ENCODE measurements around the gene BACH2.

BACH2 gene

DNA sequence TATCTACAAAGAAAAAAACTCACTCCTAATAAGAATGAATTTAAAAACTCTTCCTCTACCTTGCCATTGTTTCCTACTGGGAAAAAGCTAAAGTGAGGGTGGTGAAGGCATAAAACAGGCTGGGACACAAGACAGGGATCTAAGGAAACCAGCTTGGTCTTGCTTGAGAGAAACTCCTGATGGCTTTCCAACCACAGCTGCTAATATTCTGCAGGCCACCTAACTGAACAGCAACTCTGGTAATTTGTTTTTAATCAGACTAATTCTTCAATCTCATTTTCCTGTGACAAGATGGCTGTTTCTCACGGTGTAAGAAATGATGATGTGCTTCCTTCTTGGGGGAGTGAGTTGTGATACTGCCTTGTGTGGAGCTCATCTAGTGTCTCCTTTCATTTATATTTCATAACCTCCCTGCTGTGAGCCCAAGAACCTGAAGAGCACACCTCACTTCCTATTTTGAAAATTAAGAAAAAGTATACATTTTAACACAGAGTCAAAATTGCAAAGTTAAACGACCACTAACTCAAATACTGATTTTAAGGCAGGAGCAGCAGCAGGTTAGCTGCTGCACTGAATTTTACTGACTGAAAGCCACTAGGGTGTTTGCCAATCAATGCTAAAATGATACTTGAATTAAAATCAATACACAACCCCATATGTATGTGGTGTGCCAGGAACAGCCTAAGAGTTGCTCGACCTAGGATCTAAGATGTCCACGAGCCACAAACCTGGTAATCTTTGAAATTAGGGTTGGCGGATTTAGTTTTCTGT, 58.0 kb downstream of the BACH2 start:
- peak; percentile 79 for DNase-seq (ENCODE audit: low spot score)

DNA sequence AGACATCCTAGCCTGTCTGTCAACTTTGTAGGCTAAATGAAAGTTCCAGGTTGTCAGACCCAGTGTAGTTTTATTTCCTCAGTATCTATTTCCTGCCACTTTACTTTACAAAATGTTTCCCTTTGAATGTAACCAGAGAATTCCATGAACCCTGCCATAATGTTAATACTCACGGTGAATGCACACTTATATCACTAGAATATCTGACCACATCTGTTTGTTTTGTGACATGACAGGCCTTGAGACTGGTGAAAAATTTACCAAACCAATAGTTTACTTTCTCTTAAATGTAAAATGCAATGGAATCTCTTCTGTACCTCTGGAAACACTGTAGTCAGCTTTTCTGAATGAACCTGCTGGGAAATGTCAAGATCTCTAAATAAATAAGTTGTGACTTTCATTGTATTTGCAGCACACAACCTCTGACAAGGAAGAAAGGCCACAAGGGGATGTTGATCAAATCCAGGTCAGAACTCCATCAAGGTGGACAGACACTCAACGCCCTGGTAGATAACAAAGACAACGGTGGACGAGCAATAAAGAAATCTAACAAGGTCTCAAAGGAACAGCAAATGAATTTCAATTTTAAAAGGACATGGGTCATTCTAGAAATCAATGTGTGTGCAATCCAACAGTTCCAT, 59.2 kb downstream of the BACH2 start:
- peak; percentile 96 for DNase-seq (ENCODE audit: low spot score)

DNA sequence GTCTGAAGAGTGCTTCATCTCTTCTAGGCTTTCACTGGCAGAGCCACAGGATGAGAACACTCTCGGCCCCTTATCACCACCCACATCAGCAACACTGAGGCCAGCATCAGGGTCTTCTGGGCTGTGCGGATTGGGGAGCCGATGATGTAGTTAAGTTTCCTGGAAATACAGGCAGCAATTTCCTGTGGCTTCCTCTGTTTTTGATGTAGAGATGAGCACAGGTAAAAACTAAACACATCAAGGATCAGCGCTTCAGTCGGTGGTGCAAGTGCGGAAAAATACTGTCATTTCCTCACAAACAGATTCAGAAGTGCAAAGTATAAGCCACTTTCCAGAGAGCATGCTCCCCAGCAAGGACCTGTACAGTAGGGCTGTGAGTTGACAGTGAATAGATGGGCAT, 62.6 kb downstream of the BACH2 start:
- DNase-seq (ENCODE audit: low spot score): peak; percentile 37

DNA sequence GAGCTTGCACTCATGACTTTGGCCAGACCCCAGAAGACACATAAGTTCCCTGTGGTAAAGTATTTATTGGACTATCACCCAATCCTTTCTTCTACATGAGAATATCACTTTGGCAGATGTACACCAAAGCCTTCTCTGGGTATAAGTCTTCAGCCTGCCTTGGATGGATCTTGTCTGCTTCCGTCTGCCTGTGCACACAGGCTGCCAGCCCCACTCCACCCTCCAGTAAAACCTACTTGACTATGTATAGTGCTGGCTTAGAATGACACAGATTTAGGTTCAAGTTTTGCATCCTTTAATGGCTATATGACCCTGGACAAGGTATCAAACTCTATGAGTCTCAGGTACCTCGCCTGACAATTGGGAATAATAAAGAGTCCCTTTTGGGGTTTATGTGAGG, 63.4 kb downstream of the BACH2 start:
- DNase-seq (ENCODE audit: low spot score): no peak

DNA sequence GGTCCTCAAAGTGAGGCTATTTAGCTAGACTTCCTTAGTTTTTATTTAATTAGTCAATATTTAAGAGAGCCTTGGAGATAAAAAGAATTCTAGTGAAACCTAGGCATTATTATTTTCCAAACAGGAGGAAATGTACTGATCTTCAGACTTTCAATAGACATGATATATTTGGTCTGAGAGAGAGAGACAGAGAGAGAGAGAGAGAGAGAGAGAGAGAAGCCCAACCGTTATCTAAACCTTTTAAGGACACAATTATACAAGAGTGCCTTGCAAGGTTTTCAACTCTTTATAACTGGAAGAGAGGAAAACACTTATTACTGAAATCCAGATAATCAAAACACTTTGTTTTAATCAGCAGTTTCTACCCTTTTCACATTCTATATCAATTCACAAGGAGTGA, 64.8 kb downstream of the BACH2 start:
- no peak for DNase-seq (ENCODE audit: low spot score)

DNA sequence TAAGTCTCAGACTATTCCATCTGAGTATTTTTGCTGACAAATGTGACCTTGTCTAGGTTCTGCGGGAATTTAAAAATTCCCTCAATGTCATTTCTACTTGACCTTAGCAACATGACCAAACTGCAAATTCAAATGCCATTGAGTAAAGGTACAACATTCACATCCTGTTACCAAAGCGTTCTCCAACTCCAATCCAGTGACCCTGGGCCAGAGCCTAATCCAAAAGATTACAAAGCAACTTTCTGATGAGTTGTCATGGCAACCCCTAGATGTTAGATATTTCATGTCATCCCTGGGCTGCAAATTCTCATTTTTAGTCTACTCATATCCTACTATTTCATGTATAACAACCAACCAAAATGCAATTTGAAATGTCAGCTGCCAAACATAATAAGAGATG, 65.3 kb downstream of the BACH2 start:
- DNase-seq (ENCODE audit: low spot score): no peak

DNA sequence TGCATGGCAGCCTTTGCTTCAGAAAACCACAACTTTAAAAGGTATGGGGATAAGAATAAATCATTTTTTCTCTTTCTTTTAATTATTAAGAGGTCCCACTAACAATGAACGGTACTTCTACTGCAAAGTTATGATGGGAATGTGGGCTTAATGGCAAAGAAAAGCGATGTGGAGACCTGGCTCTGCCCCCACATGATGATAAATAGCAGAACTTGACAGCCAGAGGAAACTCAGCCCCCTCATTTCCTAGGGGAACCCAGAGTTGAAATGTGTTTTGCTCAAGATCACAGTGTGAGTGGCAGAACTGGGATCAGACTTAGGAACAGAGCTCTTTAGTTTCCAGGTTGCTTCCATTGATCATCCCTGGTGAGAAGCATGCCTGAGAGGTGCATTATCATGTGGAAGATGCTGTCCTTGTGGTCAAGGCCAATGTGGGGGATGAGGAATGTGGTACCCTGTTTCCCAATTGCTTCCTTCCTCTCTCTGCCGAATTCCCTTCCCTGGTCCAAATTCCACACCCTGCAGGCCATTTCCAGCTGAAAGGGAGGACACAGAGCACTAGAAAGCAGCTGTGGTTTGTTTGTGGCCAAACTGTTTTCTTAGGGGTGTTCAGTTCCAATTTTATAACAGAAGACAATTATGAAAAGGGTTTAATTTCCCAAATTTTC, 66.0 kb downstream of the BACH2 start:
- DNase-seq (ENCODE audit: low spot score): no peak

DNA sequence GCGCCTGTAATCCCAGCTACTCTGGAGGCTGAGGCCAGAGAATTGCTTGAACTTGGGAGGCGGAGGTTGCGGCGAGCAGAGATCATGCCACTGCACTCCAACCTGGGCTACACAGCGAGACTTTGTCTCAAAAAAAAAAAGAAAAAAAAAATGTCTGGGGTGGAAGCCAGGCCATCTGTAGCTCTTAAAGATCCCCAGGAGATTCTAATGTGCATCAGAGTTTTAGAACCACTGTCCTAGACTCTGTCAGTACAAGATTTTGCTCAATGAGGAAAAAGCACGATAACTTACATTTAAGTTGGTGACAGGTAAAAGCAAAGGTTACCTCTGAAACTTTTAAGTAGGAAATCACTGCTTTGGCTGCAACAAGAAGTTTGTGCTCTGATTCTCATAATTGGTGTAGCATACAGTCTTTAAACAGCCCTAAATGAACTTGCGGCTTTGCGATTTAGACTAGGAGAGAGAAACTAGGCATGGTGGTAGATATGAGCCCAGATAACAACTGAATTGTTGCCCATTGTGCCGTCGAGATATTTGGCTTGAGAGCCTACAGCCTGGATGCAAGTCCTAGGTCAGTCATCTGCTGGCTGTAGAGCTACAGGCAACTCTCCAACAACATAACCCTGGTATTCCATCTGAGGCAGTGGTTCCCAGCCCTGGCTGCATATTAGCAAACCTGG, 67.2 kb downstream of the BACH2 start:
- no peak for DNase-seq (ENCODE audit: low spot score)

DNA sequence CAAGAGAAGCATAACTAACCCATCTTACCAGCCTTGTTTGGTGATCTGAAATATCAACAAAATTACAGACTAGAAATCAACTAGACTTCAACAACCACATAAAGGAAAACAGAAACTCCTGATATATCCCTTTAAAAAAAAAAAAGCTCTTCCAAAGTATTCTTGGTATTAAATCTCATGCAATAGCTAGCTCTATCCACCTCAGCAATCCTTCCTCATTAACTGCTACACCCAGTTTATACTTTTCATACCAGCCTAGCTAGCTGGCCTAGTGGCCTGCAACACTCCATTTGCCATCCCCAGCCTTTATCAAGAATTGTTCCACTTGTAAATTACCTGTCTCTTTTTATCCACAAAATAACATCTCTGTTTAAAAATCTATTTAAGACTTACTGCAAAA, 69.0 kb downstream of the BACH2 start:
- DNase-seq (ENCODE audit: low spot score): no peak

DNA sequence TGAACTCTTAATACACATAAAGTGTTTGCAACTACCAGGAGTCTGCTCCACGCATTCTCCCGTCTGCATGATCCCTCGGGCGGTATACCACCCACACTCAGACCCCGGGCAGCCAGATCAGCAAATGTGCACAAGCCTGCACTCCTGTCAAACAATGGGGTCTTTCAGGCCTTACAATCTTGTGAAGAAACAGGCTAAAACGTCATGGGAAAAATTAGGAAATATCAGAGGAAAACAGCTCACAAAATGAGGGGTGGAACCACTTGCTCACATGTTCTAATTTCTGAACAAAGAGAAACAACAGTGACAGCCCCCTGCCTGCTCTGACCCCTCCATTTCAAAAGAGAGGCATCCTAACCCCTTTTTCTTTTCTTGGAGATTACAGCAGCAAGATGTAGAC, 69.4 kb downstream of the BACH2 start:
- no peak for DNase-seq (ENCODE audit: low spot score)

DNA sequence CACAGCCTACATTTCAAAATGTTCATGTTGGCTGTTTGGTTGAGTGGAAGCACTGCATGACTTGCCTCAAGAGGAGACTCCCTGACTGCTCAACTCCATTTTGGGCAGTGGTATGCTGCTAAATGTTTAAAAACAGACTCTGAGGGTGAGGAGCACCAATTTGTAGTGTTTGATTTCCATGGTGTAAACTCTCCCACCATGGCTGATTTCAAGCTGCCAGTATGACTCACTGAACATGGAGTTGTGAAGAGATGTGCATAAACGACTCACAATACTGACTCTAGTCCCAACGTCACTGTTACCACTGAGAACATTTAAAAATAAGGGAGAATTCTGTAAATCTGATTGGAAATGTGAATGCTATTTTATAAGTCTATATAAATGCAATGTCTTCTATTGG, 70.4 kb downstream of the BACH2 start:
- no peak for DNase-seq (ENCODE audit: low spot score)

DNA sequence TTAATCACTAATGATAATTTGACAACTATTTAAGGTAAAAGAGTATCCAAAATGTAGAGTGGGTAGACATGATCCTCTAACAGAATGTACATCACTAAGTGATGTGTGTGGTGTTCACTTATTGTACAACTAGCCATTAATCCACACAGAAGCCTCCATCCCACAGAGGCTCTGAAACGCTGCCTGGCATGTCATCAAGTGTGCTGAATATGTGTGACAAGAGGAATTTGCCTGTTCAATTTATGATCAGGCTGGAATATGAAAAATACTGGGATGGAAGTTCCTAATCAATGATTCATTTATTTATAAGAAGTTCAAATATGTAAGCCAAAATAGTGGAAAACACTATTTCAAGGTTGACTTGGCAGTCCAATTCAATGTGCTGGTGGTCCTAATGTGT, 72.4 kb downstream of the BACH2 start:
- DNase-seq (ENCODE audit: low spot score): no peak

DNA sequence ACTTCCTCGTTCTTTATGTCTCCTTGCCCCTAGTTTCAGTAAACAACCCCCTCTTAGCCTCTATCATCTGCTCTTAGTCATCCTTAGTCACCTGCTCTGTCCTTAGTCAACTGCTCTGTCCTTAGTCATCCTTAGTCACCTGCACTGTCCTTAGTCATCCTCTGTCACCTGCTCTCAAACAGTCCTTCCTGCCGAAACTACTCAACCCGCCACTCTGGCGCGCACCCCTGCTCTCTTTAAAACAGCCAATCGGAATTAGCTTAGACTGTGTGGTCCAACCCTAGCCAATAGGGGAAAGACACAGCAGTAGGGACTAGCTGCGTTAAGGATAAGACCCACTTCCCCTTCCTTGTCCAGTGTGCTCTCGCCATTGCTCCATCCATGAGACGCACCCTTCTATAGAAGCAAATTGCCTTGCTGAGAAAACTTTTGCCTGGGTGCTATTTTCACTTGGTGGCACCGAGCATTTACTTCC, 73.9 kb downstream of the BACH2 start:
- DNase-seq (ENCODE audit: low spot score): no peak

DNA sequence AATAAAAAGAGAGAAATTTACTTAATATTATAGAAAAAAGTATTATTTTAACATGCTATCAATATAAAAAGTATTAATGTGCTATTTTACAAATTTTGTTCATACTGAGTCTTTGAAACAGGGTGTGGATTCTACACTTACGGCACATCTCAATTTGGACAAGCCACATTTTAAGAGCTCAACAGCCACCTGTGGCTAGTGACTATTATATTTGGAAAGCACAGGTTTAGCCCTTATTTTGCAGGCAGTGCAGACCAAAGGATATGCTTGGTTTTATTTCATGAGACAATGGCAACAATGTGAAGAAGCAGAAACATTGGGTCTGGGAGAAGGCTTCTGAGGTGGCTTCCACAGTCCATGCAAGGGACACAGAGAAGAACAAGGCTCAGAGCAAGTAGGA, 74.6 kb downstream of the BACH2 start:
- DNase-seq (ENCODE audit: low spot score): no peak

DNA sequence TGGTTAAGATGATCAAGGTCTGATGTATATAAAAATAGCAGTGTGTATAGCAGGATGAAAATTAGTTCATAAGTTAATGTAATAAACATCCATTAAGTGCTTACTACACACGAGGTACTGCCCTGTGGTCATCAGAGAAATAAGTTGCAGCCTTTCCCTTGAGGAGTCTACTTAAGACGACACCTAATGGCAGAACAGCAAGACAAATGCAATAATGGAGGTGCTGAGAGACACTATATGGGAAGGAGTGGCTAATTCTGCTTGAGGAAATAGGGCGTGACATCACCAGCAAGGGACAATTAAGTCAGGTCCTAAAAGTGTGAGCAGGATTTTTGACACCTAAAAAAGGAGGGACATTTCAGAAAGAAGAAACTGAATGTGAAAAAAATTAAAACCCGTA, 75.2 kb downstream of the BACH2 start:
- no peak for DNase-seq (ENCODE audit: low spot score)

DNA sequence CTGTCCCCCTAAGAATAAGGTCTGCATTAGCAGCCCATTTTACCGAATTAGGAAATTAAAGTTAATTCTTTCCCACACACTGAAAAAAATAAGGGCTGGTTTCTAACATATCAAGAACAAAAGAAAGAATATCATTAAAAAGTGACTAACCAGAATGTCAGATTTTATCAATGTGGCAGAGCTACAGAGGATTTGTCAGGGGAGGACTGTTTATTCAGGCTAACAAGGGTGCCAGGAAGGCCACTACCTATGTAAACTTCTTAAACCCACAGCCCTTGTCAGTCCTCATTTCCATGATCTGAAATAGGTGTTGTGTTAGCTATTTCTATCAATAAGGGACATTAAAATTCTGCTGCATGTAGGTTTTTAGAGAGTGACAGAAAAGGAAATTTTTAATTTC, 76.4 kb downstream of the BACH2 start:
- no peak for DNase-seq (ENCODE audit: low spot score)

DNA sequence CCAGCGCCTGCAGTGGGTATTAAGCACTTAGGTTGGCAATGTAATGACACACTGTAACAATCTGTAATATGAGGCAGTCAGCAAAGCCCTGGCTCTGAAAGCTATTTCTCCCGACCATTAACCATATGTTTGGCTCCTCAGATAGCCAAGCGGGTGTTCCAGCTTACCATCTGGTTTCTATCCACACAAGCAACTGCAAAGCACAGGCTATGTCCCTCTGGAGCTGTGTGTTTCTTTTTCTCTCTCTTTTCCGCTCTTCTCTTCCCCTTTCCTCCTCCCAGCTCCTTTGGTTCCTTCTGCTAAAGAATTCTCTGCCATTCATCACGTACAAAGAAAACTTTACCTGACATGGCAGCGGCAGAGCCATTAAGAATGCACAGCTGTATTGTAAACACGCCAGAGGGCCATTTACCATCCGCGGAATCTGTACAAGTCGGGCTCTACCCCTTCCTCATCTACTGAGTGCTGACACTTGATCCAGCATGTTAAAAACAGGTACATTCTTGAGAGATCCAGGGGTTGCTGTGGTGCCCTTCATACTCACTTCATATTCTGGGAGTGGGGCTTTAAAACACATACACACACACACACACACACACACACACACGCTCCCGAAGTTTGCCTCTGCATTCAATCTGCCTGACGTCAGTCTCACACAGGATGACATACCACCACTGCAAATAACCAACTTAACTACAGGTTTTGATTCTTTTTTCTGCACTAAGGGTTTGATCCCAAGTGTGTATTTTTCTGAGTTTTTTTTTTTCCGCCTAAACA, 77.2 kb downstream of the BACH2 start:
- DNase-seq (ENCODE audit: low spot score): peak; percentile 80

DNA sequence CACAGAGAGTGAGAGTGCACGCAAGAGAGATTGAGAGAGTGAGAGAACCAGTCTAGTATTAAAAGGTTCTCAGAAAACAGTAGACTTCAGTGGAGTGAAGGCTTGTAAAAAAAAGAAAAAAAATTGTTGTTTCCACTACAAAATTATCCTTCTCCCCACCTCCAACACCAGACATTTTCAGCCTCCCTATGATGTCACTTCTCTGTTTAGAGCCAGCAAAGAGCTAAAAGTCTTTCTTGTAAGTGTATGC, 77.8 kb downstream of the BACH2 start:
- no peak for DNase-seq (ENCODE audit: low spot score)

DNA sequence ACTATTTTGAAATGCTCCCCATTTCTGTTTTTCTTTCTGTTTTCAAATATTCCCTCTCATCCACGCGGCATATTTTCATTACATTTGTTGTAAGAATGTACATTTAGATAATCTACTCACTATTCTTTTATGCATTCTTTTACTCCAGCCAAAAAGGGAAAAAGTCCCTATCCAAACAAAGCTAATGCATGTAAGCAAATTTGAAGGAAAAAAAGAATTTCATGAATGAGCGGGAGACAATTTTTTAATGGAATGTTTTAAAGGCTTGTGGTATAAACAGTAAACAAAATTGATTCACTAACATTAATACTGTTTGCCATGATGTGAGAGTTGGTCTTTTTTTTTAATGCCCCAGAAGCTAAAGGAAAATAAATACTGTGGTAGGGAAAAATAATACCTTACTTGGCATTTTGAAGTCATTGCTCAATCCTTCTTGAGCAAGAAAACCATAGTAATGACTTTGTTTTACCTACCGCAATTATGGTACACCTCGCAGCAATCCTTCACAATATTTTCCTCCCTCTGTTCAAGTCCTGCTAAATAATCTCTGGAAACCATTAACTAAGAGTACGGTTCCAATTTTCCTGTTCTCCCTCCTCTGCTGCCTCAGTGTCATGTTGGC, 79.0 kb downstream of the BACH2 start:
- no peak for DNase-seq (ENCODE audit: low spot score)

DNA sequence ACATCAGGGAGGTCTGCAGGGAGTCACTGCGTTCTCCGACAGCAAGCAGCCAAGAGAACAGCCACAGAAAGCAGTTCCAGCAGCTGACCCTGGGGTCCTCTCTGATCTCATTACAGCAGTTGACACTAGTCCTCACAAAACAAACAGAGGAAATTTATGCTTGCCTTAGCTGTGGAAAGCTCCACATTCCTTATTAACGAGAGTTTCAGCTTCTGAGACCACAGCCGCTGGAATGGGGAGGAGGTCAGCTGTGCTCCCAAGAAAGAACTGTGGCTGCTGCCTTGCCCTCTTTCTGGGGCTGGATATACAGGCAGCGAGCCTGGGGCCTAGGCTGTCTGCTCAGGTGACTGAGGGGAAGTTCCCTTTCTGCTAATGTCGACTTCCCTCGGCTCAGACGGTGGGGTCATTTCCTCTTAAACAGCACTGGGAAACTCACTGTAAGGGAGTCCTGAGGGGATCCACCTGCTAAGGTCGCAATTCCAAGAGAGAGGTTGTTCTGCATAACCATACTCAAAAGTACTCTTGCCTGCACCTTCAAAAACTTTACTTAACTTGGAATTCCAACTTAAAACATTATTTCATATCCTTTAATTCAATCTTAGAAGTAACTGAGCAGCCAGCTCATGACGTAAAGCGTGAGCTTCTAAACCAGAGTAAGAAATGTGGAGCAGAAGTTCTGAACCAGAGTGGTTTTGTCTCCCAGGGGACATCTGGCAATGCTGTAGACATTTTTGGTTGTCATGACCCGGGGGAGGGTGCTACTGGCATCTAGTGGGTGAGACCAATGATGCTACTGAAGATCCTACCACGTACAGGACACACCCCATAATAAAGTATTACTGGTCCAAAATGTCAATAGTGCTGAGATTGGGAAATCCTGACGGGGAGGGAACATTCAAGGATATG, 80.3 kb downstream of the BACH2 start:
- peak; percentile 20 for DNase-seq (ENCODE audit: low spot score)

Measured in SK-N-DZ (cell line).